Measurements from ENCODE around the gene COL6A5. TPM values are rescaled to one million over a fixed set of nuclear protein-coding genes. Genes with fewer than 3 reads are reported as not detected.

The COL6A5 gene
- polyA plus RNA-seq, 1 of the 3 experiments (the other 2 are of a cell fraction) = not detected

DNA sequence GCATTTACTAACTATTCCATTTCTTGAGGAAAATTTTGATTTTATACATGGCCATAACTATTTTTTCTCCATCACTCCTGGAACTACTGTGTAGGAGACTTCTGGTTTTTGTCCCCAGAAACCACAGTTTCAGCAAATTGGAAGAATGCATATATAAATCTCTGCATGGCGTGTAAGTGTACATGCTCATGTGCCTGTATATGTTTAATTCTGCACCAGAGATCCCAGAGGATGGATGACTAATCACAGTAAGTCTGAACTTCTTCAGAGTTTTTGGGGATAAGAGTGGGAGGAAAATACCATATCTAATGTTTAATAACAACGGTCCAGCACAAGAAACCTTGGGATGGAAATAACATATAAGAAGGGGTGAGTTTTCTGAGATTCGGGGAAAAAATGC, 160.6 kb downstream of the COL6A5 start:
- Histone ChIP-seq H3F3A (replicated peaks; ENCODE audit: insufficient read depth) (no peaks in the 10 kb centered on the region), H3K27me3 (ENCODE audit: insufficient read depth) (no peaks in the 10 kb centered on the region), H3K9me3 (no peaks in the 10 kb centered on the region), H3K9me2 (no peaks in the 10 kb centered on the region), H3K27ac (ENCODE audit: low read depth in 2 of 2, low read length in 1 of 2) (no peak overlapping the region), H3K36me3 (replicated peaks in 1 of 2; ENCODE audit: control insufficient read depth in 1 of 2, insufficient read depth in 2 of 2, low read length in 1 of 2) (no peaks in the 10 kb centered on the region), H2AFZ (ENCODE audit: low read depth) (no peak overlapping the region), H3K9ac (no peak overlapping the region), H3K4me3 (ENCODE audit: low read depth in 2 of 2, low read length in 1 of 2) (no peak overlapping the region), H3K4me1 (ENCODE audit: control insufficient read depth in 1 of 2, insufficient read depth in 2 of 2, low read depth in 1 of 2, low read length in 1 of 2) (no peaks in the 10 kb centered on the region), H3K79me2 (ENCODE audit: insufficient read depth) (no peaks in the 10 kb centered on the region), H4K20me1 (ENCODE audit: insufficient read depth) (no peaks in the 10 kb centered on the region), H3K4me2 (no peak overlapping the region)
- DNase-seq = no peak
- TF ChIP-seq, protein P1, sequence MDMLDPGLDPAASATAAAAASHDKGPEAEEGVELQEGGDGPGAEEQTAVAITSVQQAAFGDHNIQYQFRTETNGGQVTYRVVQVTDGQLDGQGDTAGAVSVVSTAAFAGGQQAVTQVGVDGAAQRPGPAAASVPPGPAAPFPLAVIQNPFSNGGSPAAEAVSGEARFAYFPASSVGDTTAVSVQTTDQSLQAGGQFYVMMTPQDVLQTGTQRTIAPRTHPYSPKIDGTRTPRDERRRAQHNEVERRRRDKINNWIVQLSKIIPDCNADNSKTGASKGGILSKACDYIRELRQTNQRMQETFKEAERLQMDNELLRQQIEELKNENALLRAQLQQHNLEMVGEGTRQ (IDR thresholded peaks at IDR 0.05; ENCODE audit: borderline replicate concordance, low read depth, low read length) = no peak
- TF ChIP-seq FOXM1 (IDR thresholded peaks at IDR 0.05; ENCODE audit: low read depth) (no peak), RAD21 (IDR thresholded peaks at IDR 0.05; ENCODE audit: low read length) (no peak), EP300 (IDR thresholded peaks at IDR 0.05; ENCODE audit: borderline replicate concordance in 1 of 2, low read depth in 1 of 2, low read length in 1 of 2) (no peak), POLR2AphosphoS5 (IDR thresholded peaks at IDR 0.05; ENCODE audit: low read depth, low read length) (no peak), RFX5 (IDR thresholded peaks at IDR 0.05; ENCODE audit: low read length) (no peak), NFIC (IDR thresholded peaks at IDR 0.05; ENCODE audit: borderline replicate concordance) (no peak), MEF2A (IDR thresholded peaks at IDR 0.05; ENCODE audit: borderline replicate concordance, low read depth) (no peak), ELF1 (IDR thresholded peaks at IDR 0.05) (no peak), TAF1 (IDR thresholded peaks at IDR 0.05; ENCODE audit: borderline replicate concordance, low read depth, low read length) (no peak), TCF12 (IDR thresholded peaks at IDR 0.05) (no peak), RCOR1 (IDR thresholded peaks at IDR 0.05; ENCODE audit: low read length) (no peak), SMC3 (IDR thresholded peaks at IDR 0.05; ENCODE audit: low read depth, low read length) (no peak), YY1 (IDR thresholded peaks at IDR 0.05; ENCODE audit: low read depth) (no peak), TEAD4 (IDR thresholded peaks at IDR 0.05; ENCODE audit: borderline replicate concordance, insufficient read depth) (no peak)
- TF ChIP-seq, protein P2, sequence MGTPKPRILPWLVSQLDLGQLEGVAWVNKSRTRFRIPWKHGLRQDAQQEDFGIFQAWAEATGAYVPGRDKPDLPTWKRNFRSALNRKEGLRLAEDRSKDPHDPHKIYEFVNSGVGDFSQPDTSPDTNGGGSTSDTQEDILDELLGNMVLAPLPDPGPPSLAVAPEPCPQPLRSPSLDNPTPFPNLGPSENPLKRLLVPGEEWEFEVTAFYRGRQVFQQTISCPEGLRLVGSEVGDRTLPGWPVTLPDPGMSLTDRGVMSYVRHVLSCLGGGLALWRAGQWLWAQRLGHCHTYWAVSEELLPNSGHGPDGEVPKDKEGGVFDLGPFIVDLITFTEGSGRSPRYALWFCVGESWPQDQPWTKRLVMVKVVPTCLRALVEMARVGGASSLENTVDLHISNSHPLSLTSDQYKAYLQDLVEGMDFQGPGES (IDR thresholded peaks at IDR 0.05; ENCODE audit: low read depth, low read length) = no peak
- TF ChIP-seq, protein P3, sequence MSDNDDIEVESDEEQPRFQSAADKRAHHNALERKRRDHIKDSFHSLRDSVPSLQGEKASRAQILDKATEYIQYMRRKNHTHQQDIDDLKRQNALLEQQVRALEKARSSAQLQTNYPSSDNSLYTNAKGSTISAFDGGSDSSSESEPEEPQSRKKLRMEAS (IDR thresholded peaks at IDR 0.05; ENCODE audit: low read depth) = no peak
- TF ChIP-seq, protein P4, sequence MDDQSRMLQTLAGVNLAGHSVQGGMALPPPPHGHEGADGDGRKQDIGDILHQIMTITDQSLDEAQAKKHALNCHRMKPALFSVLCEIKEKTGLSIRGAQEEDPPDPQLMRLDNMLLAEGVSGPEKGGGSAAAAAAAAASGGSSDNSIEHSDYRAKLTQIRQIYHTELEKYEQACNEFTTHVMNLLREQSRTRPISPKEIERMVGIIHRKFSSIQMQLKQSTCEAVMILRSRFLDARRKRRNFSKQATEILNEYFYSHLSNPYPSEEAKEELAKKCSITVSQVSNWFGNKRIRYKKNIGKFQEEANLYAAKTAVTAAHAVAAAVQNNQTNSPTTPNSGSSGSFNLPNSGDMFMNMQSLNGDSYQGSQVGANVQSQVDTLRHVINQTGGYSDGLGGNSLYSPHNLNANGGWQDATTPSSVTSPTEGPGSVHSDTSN (IDR thresholded peaks at IDR 0.05) = no peak
- CTCF ChIA-PET = no interaction called here
- POLR2A ChIA-PET = no interaction called here
- WGBS (ENCODE audit: low lambda C conversion rate) = 24% methylated on average over 3 of the region's 3 CpGs

Measured in SK-N-SH (cell line).